Omental fat pad (tissue), 4 donors: Measurements from ENCODE around the gene WDR35. TPM values are rescaled to one million over a fixed set of nuclear protein-coding genes. Genes with fewer than 3 reads are reported as not detected.

Experiments used
- ATAC-seq: fragments of 150-250 bp; one replicate; pipeline ENCODE4 v1.9.1; 2016; ENCODE audit warnings: mild to moderate bottlenecking, moderate library complexity; ENCODE audit not compliant: low FRiP score
- DNase-seq: peaks from one replicate; pipeline ENCODE4 v3.0.0-alpha.2; 2019; ENCODE audit warnings: low spot score
- CTCF ChIP-seq, 3 donors: fragments of 450-650 bp; IDR thresholded peaks; one replicate each; pipeline ENCODE4 v1.5.1; 2016 to 2017; ENCODE audit warnings: antibody characterized with exemption in 3 of 3, mild to moderate bottlenecking in 3 of 3, moderate library complexity in 2 of 3
- total RNA-seq, 4 donors: library from RNA; depleted of rRNA; stranded (reverse); fragments of >200 nt; gene quantifications; one replicate each; pipeline ENCODE4 v1.1.0, GENCODE V29; 2016

WDR35 gene
- total RNA-seq, 4 donors from 2014 or later, result 6.8 to 10.6 (median 8.1) TPM

- DNase-seq, result no peak
- TF ChIP-seq CTCF (IDR thresholded peaks at IDR 0.05), result no peak
- no peak for ATAC-seq
Measured at GRCh38 chr2:19879120-19879519, 110.8 kb downstream of the WDR35 start.

- no peak for TF ChIP-seq CTCF (IDR thresholded peaks at IDR 0.05)
- no peak for ATAC-seq
Measured at GRCh38 chr2:19878268-19879046, 111.4 kb downstream of the WDR35 start.

GRCh38 chr2:19876751-19877150 lies 113.2 kb downstream of the WDR35 start:
- ATAC-seq (no peak), DNase-seq (no peak)
- no peak for TF ChIP-seq CTCF (IDR thresholded peaks at IDR 0.05)

More at GRCh38 chr2:19878268-19879046, 111.4 kb downstream of the WDR35 start:
- DNase-seq, result no peak

- ATAC-seq, result no peak
- no peak for DNase-seq
- TF ChIP-seq CTCF (IDR thresholded peaks at IDR 0.05), result no peak
Measured at GRCh38 chr2:19875280-19875679, 114.6 kb downstream of the WDR35 start.

GRCh38 chr2:19874726-19875125 lies 115.2 kb downstream of the WDR35 start:
- no peak for TF ChIP-seq CTCF (IDR thresholded peaks at IDR 0.05)
- DNase-seq, result no peak

GRCh38 chr2:19873014-19873413 lies 116.9 kb downstream of the WDR35 start:
- DNase-seq, result no peak
- TF ChIP-seq CTCF (IDR thresholded peaks at IDR 0.05), result no peak
- no peak for ATAC-seq

More at GRCh38 chr2:19874726-19875125, 115.2 kb downstream of the WDR35 start:
- no peak for ATAC-seq

- TF ChIP-seq CTCF (IDR thresholded peaks at IDR 0.05), result no peak
- ATAC-seq, result no peak
- no peak for DNase-seq
Measured at GRCh38 chr2:19872302-19872701, 117.6 kb downstream of the WDR35 start.
